Lower leg skin (tissue), 3 donors: ENCODE data around the gene OMA1.

Experiments
- CTCF ChIP-seq, 3 donors: fragments of 450-650 bp; IDR thresholded peaks; one replicate each; pipeline ENCODE4 v1.5.1; 2016; ENCODE audit warnings: antibody characterized with exemption in 3 of 3, mild to moderate bottlenecking in 3 of 3, moderate library complexity in 2 of 3
- POLR2A ChIP-seq, 2 donors: fragments of 450-650 bp; IDR thresholded peaks; one replicate each; pipeline ENCODE4 v1.6.1; 2016 to 2017; ENCODE audit warnings: antibody characterized with exemption in 2 of 2, mild to moderate bottlenecking in 1 of 2, moderate library complexity in 1 of 2

GRCh38 chr1:58435376-58435775 is 111.2 kb downstream of the OMA1 start:
- TF ChIP-seq CTCF (IDR thresholded peaks at IDR 0.05) (no peak), POLR2A (IDR thresholded peaks at IDR 0.05) (no peak)
